A549 treated with dexamethasone at 1 μM for 4 hours (cell line): ENCODE data around the gene IFT52. TPM values are rescaled to one million over a fixed set of nuclear protein-coding genes. Genes with fewer than 3 reads are reported as not detected.

ENCODE experiments used
- total RNA-seq: library from RNA; stranded (reverse); fragments of 200-300 nt; extraction: Qiagen RNA extraction; gene quantifications from 5 replicates; pipeline ENCODE4 v1.2.3, GENCODE V29; 2022

Gene IFT52, protein sequence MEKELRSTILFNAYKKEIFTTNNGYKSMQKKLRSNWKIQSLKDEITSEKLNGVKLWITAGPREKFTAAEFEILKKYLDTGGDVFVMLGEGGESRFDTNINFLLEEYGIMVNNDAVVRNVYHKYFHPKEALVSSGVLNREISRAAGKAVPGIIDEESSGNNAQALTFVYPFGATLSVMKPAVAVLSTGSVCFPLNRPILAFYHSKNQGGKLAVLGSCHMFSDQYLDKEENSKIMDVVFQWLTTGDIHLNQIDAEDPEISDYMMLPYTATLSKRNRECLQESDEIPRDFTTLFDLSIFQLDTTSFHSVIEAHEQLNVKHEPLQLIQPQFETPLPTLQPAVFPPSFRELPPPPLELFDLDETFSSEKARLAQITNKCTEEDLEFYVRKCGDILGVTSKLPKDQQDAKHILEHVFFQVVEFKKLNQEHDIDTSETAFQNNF
- 28.6 to 34.4 TPM (median 30.7 TPM) in 5 replicates for total RNA-seq

DNA sequence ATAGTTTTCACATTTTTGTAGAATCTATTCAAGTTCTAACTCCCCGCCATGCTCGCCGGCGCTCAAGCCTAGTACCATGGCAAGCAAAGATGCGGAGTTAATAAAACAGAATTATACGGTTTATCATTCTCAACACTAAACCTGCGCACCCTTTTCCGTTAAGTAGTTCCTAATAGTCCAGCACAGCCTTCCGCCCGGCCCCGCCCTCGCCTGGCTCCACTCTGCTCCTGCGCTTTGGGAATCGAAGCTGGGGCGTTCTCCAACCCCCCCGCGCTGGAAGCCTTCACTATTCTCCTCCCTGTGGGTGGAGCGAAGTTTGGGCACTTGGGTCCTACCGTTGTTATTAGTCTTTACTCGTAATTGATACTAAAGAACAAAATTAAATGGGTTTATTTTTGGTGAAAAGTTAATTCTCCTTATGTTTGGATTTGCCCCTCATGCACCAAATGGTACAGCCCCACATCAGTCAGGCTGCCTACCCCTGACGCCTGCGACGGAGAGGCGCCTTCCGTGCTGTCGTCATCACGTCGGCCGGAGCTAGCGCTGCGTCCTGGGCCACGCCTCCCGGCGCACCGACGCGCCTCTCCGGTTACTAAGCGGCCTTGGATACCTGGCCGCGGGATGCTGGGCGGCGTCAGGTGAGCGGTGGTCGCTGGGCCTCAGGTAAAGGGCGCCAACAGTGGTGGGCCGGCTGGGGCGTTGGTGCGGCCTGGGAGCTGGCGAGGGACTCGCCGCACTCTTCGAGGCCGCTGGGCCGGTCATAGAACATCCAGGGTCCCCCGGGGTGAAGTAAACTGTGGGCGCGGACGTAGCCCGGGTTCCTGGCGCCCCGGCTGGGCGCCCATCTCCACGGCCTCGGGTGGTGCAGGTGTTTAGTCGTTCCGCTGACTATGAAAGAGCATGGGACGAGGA is at the start of gene IFT52:
Gene IFT52, plus strand, starts transcription at position 546 of the 912 bp plus-strand sequence. CDS start 3,762 bp downstream, outside the sequence.

DNA sequence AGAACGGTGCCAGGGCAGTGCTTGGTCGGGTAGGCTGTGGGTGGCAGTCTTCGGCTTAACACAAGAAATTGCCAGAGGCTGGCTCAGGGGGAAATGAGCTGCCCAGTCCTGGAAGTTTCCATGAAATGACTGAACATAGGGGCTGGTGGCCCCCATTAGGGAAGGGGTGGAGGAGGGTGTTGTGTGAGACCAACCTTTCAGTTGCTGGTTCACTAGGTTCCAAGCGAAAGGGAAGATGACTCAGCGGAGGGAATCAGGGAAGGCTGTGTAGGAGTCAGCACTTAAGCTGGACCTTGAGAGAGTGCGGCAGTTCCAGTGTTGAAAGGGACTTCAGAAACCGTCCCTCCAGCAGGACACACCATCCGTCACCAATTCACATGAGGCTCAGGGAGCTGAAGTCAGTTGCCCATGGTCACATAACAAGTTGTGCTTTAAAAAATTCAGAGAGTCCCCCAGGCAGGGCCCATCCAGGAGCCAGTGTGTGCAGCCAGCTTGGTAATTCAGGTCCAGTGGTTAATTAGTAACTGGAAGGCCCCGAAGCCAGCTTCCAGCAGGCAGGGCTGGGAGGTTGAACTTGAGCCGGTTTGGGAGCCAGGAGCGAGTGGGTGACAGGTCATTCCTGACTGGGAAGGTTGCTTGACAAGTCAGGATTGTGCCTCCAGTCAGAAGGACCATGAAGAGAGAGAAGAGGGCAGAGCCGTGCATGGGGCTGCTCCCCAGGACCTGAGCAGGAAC is 32.2 kb upstream of the IFT52 start, which contains the start of gene SGK2:
Gene SGK2, plus strand, starts transcription at position 616 of the 735 bp plus-strand sequence. CDS start 7,469 bp downstream, outside the sequence.

DNA sequence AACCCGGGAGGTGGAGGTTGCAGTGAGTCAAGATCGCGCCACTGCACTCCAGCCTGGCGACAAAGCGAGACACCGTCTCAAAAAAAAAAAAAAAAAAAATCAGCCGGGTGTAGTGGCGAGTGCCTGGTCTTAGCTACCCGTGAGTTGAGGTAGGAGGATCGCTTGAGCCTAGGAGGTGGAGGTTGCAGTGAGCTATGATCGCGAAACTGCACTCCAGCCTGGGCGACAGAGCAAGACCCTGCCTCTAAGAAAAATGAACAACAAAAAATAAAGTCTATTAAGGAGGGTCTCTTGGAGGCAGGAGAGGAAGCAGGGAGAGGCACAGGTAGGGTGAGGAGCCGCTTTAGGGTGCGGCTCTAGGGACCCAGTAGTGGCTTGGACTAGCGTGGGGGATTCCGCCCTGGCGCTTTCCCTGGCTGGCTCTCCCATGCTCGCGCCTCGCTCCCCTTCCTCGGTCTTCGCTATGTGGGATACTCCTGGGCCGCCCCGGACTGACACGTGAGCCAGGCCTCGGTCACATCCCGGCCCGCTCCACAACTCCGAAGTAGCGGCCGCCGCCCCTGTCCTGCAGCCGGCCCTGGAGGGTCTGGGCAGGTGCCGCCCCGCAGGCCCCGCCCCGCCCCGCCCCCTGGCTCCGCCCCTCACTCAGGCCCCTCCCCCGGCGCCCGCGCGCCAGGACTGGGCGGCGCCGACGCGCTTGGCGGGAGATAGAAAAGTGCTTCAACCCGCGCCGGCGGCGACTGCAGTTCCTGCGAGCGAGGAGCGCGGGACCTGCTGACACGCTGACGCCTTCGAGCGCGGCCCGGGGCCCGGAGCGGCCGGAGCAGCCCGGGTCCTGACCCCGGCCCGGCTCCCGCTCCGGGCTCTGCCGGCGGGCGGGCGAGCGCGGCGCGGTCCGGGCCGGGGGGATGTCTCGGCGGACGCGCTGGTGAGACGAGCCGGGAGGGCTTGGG is 75.9 kb downstream of the IFT52 start, which contains the start of gene MYBL2:
Gene MYBL2, plus strand, starts transcription at position 739 of the 953 bp plus-strand sequence. Its CDS starts 170 bp downstream, at position 909.

Other genes starting within 250 kb of the IFT52 start
- 106 to 114 TPM (median 112 TPM) in 5 replicates for gene SRSF6, start 133.0 kb upstream of the IFT52 start, total RNA-seq
- gene L3MBTL1, start 83.2 kb upstream of the IFT52 start, total RNA-seq = 0.63 to 1.7 TPM (median 1.2 TPM) in 5 replicates
- 6.3 to 8.3 TPM (median 7.1 TPM) in 5 replicates for gene SGK2, start 31.9 kb upstream of the IFT52 start, total RNA-seq
- 69.4 to 92.2 TPM (median 84.8 TPM) in 5 replicates for gene MYBL2, start 76.2 kb downstream of the IFT52 start, total RNA-seq
- not detected in 5 replicates for gene GTSF1L, start 136.1 kb downstream of the IFT52 start, total RNA-seq